GM20000 (cell line): ENCODE data around the gene BOC.

ENCODE experiments used
- DNase-seq: peaks from one replicate; pipeline ENCODE4 v3.0.0; 2012; ENCODE audit warnings: low spot score
- TF ChIP-seq, protein P1 (sequence below): IDR thresholded peaks from 2 replicates; pipeline ENCODE4 v1.5.1; 2012; ENCODE audit warnings: mild to moderate bottlenecking, control low read depth; ENCODE audit errors: extremely low read depth, missing control alignments

The BOC gene

DNA sequence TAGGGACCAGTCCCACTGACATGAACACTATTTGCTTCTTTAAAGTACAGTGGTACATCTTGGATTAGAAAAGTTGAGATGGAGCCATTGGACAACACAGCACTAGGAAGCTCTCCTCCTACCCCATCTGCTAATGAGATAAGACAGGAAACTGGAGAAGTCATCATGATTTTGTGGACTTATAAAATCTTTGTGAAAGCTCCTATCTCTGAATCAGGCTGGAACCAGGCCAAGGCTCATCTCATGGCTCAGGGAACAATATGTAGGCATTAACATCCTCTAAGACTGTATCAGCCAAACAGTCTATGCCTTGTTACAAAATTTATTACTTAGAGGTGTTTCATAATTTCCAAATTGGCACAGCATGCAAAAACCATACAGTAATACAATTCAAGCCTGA lies 84.1 kb downstream of the BOC start:
- DNase-seq = no peak
- TF ChIP-seq, protein P1, sequence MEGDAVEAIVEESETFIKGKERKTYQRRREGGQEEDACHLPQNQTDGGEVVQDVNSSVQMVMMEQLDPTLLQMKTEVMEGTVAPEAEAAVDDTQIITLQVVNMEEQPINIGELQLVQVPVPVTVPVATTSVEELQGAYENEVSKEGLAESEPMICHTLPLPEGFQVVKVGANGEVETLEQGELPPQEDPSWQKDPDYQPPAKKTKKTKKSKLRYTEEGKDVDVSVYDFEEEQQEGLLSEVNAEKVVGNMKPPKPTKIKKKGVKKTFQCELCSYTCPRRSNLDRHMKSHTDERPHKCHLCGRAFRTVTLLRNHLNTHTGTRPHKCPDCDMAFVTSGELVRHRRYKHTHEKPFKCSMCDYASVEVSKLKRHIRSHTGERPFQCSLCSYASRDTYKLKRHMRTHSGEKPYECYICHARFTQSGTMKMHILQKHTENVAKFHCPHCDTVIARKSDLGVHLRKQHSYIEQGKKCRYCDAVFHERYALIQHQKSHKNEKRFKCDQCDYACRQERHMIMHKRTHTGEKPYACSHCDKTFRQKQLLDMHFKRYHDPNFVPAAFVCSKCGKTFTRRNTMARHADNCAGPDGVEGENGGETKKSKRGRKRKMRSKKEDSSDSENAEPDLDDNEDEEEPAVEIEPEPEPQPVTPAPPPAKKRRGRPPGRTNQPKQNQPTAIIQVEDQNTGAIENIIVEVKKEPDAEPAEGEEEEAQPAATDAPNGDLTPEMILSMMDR = no peak

DNA sequence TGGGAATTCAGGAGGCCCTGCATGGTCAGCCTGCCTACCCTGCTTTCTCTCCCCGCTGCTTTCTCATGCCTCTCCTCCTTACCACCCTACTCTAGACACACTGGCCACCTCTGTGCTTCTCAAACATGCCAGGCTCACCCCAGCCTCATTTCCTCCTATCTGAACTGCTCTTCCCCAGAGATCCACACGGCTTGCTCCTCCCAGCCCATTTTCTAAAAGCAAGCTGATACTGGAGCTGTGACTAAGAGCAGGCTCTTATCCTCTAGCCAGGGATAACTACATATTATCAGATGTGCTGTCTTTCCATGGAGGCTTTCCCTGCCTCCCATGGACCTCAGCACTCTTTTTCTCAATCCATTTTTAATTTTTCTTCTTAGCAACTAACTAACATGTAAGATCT lies 85.9 kb downstream of the BOC start:
- no peak for DNase-seq
- TF ChIP-seq, protein P1 = no peak

DNA sequence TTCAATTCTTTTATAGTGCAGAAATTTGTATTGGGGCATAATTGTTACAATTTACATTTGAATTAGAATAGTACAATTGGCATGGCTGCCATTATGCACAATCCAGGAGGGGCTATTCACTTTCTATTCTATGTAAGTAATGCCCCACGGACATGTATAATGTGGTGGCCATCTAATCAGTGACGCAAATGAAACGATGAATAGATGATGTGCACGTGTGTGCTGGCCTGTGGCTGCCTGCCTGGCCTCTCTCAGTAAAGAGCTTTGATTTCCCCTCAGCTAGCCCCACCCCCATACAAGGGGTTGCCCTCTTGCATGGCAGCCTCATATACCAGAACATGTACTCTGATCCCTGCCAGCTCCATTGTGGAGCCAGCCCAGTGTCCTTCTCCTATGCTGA lies 86.5 kb downstream of the BOC start:
- TF ChIP-seq, protein P1 = no peak

DNA sequence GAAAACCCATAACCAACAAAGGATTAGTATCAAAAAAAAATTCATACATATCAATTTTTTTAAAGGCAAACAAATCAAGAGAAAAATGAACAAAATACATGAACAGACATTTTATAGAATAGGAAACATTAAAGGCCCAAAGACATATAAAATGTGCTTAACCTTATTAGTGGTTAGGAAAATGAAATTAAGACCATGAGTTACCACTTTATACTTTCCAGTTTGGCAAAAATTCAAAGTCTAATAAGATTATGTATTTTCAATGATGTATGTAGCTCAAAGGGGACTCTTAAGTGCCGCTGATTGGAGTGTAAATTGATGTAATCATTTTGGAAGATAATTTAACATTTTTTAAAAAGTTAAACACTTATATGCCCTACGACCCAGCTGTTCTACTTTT lies 89.2 kb downstream of the BOC start:
- no peak for DNase-seq
- TF ChIP-seq, protein P1 = no peak

More for the DNA sequence above, 86.5 kb downstream of the BOC start:
- DNase-seq = no peak

DNA sequence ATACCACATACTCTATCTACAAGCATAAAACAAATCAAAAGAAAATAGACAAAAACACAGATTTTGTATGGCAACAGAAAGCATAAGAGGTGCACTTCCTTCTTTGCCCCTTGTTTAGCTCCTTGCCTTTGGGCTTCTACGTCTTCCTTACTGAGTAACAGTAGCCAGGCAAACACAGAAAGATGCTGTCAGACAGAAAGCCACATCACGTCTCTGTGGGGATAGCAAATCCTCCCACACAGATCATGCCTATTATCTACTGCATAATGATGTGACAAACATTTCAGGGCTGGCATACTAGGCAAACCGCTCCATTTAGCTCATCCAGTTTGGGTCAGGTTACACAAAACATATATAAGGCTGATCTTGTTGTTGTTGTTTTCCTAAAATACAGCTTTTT lies 92.7 kb downstream of the BOC start:
- TF ChIP-seq, protein P1 = no peak
- DNase-seq = no peak

DNA sequence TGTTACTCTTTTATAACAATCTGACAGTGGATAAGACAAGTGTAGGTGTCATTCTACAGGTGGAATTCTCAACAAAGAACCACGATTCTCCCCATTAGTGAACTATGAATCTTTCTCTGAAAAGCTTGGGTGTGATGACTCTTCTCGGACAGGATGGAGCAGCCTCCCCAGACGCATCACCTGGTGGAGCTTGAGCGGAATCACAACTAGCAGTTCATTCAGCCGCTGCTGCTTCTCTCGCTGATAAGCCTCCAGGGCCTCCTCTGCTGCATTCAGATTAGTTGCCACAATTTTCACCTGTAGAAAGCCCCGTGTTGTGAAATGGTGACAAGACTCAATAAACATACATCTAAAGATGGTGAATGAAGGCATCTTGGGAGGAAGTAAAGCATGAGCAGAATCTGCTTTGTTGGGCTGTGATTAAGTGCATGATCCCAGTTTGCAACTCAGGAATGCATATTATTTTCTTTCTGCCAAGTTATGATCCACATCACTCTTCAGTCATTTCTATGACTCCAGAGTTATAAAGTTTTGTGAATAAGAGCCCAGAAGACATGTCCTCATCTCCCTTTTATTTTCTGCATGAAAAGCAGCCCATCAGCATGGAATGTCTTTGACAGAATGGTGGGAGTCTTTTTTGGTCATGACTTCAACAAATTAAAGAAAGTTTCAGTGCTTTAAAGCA lies 93.6 kb downstream of the BOC start:
- no peak for DNase-seq
- TF ChIP-seq, protein P1 = no peak

DNA sequence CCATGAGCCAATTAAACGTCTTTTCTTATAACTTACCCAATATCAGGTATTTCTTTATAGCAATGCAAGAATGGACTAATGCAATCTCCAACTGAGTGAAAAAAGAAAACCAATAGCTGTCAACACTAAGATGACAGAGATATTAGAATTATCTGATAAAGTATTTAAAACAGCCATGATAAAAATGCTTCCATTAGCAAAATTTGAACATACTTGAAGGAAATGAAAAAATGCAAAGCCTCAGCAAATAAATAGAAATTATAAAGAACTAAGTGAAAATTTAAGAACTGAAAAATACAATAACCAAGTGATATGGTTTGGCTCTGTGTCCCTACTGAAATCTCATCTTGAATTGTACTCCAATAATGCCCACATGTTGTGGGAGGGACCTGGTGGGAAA lies 99.6 kb downstream of the BOC start:
- no peak for DNase-seq
- TF ChIP-seq, protein P1 = no peak
